HepG2 (cell line): ENCODE measurements around the gene SNN. TPM values are rescaled to one million over a fixed set of nuclear protein-coding genes. Genes with fewer than 3 reads are reported as not detected.

Experiments
- AHDC1 ChIP-seq: sonication (generic); formaldehyde crosslinking; IDR thresholded peaks from 2 replicates; pipeline ENCODE4 v1.5.1; 2020; ENCODE audit warnings: mild to moderate bottlenecking, missing genetic modification reagents, borderline replicate concordance
- BRF2 ChIP-seq: sonication (generic); formaldehyde crosslinking; IDR thresholded peaks from 2 replicates; pipeline ENCODE4 v1.8.1; 2022; ENCODE audit warnings: mild to moderate bottlenecking, missing genetic modification reagents
- CENPX ChIP-seq: sonication (generic); formaldehyde crosslinking; IDR thresholded peaks from 2 replicates; pipeline ENCODE4 v1.9.0; 2021; ENCODE audit warnings: mild to moderate bottlenecking, missing genetic modification reagents, moderate library complexity
- DRAP1 ChIP-seq: IDR thresholded peaks from 2 replicates; pipeline ENCODE4 v1.6.1; 2016; ENCODE audit warnings: missing genetic modification reagents, missing compliant biosample characterization
- FOSL2 ChIP-seq: sonication (generic); formaldehyde crosslinking; IDR thresholded peaks from 2 replicates; pipeline ENCODE4 v1.4.0; 2020; ENCODE audit warnings: missing genetic modification reagents
- GABPA ChIP-seq, 2 experiments: IDR thresholded peaks; 2 replicates each; pipeline ENCODE4 v1.6.1; 2011 to 2016; ENCODE audit warnings: low read depth in 2 of 2, low read length in 1 of 2, missing biosample characterization in 1 of 2, missing genetic modification characterization in 1 of 2
- MYPOP ChIP-seq: sonication (generic); formaldehyde crosslinking; IDR thresholded peaks from 2 replicates; pipeline ENCODE4 v1.8.1; 2023; ENCODE audit warnings: mild to moderate bottlenecking, moderate library complexity, missing genetic modification reagents
- RBM39 ChIP-seq: fragments of 200-400 bp; formaldehyde crosslinking; IDR thresholded peaks from one replicate; pipeline ENCODE4 v1.6.1; 2018; ENCODE audit warnings: antibody characterized with exemption, mild to moderate bottlenecking, low read depth, low read length; ENCODE audit not compliant: poor library complexity, severe bottlenecking
- RXRB ChIP-seq: IDR thresholded peaks from 2 replicates; pipeline ENCODE4 v1.6.1; 2016; ENCODE audit warnings: borderline replicate concordance, missing genetic modification reagents, missing compliant biosample characterization
- ZNF160 ChIP-seq: sonication (generic); formaldehyde crosslinking; IDR thresholded peaks from 2 replicates; pipeline ENCODE4 v1.8.0; 2022; ENCODE audit warnings: mild to moderate bottlenecking, inconsistent platforms, missing genetic modification reagents
- ZNF256 ChIP-seq: sonication (generic); formaldehyde crosslinking; conservative IDR thresholded peaks from 2 replicates; pipeline ENCODE4 v1.4.0; 2020; ENCODE audit warnings: missing genetic modification reagents
- ZNF550 ChIP-seq: sonication (generic); formaldehyde crosslinking; IDR thresholded peaks from 2 replicates; pipeline ENCODE4 v1.4.0; 2020; ENCODE audit warnings: mild to moderate bottlenecking, missing genetic modification reagents, borderline replicate concordance
- ZNF563 ChIP-seq: sonication (generic); formaldehyde crosslinking; IDR thresholded peaks from 2 replicates; pipeline ENCODE4 v1.8.0; 2022; ENCODE audit warnings: mild to moderate bottlenecking, moderate library complexity, missing genetic modification reagents
- ZNF687 ChIP-seq: sonication (generic); formaldehyde crosslinking; IDR thresholded peaks from 2 replicates; pipeline ENCODE4 v1.5.1; 2020; ENCODE audit warnings: mild to moderate bottlenecking, missing genetic modification reagents, moderate library complexity
- polyA plus RNA-seq, 8 experiments: library from polyadenylated mRNA; depleted of rRNA in 3 of 8; stranded (reverse) in 7 of 8; unstranded in 1 of 8; fragments of >200 nt; fragmentation: Illumina TruSeq in 4 of 8; extraction: Trizol in 4 of 8; gene quantifications; 2 replicates each; pipeline versions ENCODE4 v1.2.1 to v1.2.3, GENCODE V29; 2011 to 2016; ENCODE audit warnings: low read depth in 4 of 8, missing spikeins in 1 of 8, mixed read lengths in 1 of 8; ENCODE audit not compliant: insufficient read depth in 1 of 8
- total RNA-seq, 5 experiments: library from RNA; depleted of rRNA; stranded (reverse); fragments of >200 nt; fragmentation: Illumina TruSeq; extraction: Trizol; gene quantifications; 2 replicates each; pipeline ENCODE4 v1.2.3, GENCODE V29; 2016; ENCODE audit warnings: low read depth in 1 of 5

Gene SNN
- total and polyA plus RNA-seq, 2 of the 13 experiments (the other 11 are each of a cell fraction or from before 2014, with no cell fraction given): 5.2 to 8.4 TPM

- TF ChIP-seq ZNF687 (CRISPR knock-in tag) (peak; percentile 85), FOSL2 (CRISPR knock-in tag) (peak; percentile 88), ZNF550 (CRISPR knock-in tag) (peak; percentile 37; the same call in 1 of the 2 replicates), GABPA (IDR thresholded peaks at IDR 0.05; ENCODE audit: low read depth, low read length) (no peak), GABPA (CRISPR knock-in tag; IDR thresholded peaks at IDR 0.05; ENCODE audit: low read depth) (no peak), ZNF563 (CRISPR knock-in tag) (no peak), AHDC1 (CRISPR knock-in tag) (no peak), RXRB (CRISPR knock-in tag) (peak; percentile 79), BRF2 (CRISPR knock-in tag) (peak; percentile 53; the same call in 1 of the 2 replicates), CENPX (no peak), DRAP1 (CRISPR knock-in tag) (no peak), ZNF256 (peak; percentile 76; the same call in 1 of the 2 replicates), MYPOP (CRISPR knock-in tag) (peak; percentile 84; the same call in 1 of the 2 replicates), ZNF160 (0 out of 2 replicates have a peak, but pooled peaks have one; percentile 39), RBM39 (no peak)
Observed at GRCh38 chr16:11639925-11640899, 28.0 kb upstream of the SNN start (continued).
